Measurements from ENCODE around the gene MVD.

MVD gene

GRCh38 chr16:88606148-88606757 is 56.6 kb downstream of the MVD start:
- no peak overlapping the region for H3K4me3 ChIP-seq (ENCODE audit: low read depth, low read length)
- TF ChIP-seq CTCF (IDR thresholded peaks at IDR 0.05; ENCODE audit: low read depth, low read length): no peak

GRCh38 chr16:88605186-88606147 is 57.4 kb downstream of the MVD start:
- no peak overlapping the region for H3K4me3 ChIP-seq (ENCODE audit: low read depth, low read length)
- no peak for TF ChIP-seq CTCF (IDR thresholded peaks at IDR 0.05; ENCODE audit: low read depth, low read length)

GRCh38 chr16:88602091-88602490 is 60.8 kb downstream of the MVD start:
- no peak for TF ChIP-seq CTCF (IDR thresholded peaks at IDR 0.05; ENCODE audit: low read depth, low read length)
- H3K4me3 ChIP-seq (ENCODE audit: low read depth, low read length): no peak overlapping the region
